BE2C (cell line): ENCODE measurements around the gene TSHR.
A peak's percentile ranks its signal among the peaks of the same experiment; 100 is the strongest.

ENCODE experiments used
- DNase-seq: peaks from one replicate; pipeline ENCODE4 v3.0.0-alpha.2; 2020
- H3K27me3 ChIP-seq: fragments of 250-450 bp; sonication (Bioruptor Pico); 2 replicates; pipeline ENCODE4 v1.5.1; 2020; ENCODE audit warnings: mild to moderate bottlenecking
- H3K36me3 ChIP-seq: fragments of 250-450 bp; sonication (Bioruptor Pico); 2 replicates; pipeline ENCODE4 v1.5.1; 2020; ENCODE audit warnings: mild to moderate bottlenecking
- H3K4me1 ChIP-seq: fragments of 250-450 bp; sonication (Bioruptor Pico); 2 replicates; pipeline ENCODE4 v1.5.1; 2020
- H3K4me3 ChIP-seq: 2 replicates; pipeline ENCODE4 v1.5.1; 2011; ENCODE audit warnings: low read depth, low read length
- H3K9me3 ChIP-seq: fragments of 250-450 bp; sonication (Bioruptor Pico); 2 replicates; pipeline ENCODE4 v1.5.1; 2020
- TF ChIP-seq, protein P1 (sequence below): IDR thresholded peaks from 2 replicates; pipeline ENCODE4 v1.5.1; 2012; ENCODE audit warnings: mild to moderate bottlenecking, low read depth, low read length

TSHR gene

DNA sequence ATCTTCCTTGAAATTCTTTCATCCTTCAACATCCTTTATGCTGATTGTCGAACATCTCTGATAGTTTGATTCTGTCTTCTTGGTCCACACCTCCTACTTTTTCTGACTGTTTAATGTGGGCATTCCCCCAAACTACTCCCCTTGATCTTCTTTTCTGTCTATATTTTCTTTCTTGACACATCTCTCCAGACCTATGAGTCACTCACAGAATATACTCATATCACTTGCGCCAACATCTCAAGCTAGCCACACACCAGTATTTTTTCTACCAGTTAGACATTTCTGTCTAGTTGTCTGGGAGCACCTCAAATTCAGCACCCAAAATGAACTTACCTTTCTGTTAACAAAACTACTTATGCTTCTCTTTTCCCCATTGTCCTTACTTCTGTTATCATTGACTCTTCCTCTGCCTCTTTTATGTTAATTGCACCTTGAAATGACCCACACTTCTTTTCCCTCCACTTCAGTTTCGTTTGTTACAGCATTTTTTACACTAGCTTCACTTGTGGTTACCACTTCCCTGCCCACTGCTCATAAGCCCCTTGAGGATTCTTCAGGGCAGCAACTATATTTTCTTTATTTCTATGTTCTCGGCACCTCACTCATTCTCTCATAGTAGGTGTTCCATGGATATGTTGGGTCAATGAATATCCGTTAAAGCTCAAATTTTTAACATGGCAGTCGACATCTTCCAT is 33.5 kb downstream of the TSHR start:
- H3K4me1 ChIP-seq: peaks cover 8% of the 10 kb centered on the region
- TF ChIP-seq, protein P1, sequence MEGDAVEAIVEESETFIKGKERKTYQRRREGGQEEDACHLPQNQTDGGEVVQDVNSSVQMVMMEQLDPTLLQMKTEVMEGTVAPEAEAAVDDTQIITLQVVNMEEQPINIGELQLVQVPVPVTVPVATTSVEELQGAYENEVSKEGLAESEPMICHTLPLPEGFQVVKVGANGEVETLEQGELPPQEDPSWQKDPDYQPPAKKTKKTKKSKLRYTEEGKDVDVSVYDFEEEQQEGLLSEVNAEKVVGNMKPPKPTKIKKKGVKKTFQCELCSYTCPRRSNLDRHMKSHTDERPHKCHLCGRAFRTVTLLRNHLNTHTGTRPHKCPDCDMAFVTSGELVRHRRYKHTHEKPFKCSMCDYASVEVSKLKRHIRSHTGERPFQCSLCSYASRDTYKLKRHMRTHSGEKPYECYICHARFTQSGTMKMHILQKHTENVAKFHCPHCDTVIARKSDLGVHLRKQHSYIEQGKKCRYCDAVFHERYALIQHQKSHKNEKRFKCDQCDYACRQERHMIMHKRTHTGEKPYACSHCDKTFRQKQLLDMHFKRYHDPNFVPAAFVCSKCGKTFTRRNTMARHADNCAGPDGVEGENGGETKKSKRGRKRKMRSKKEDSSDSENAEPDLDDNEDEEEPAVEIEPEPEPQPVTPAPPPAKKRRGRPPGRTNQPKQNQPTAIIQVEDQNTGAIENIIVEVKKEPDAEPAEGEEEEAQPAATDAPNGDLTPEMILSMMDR: no peak
- DNase-seq: no peak
- H3K9me3 ChIP-seq: no peaks in the 10 kb centered on the region
- no peaks in the 10 kb centered on the region for H3K36me3 ChIP-seq
- no peak overlapping the region for H3K4me3 ChIP-seq
- no peaks in the 10 kb centered on the region for H3K27me3 ChIP-seq

DNA sequence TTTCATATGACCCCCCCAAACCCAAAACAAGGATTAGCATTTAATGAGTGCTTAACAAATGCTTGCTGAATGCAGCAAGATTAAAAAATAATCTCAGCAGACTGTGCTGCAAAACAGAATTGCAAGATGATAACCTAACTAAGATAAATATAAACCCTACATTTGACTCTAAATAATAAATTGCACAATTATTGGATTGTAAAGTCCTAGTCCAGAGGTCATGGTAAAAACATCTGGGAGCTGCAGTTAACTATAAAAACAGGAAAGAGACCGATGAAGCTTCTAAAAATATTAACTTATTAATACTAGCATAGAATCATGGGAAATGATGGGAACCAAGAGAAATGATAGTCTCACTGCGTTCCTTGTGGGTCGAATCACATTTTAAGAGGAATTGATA is 37.2 kb downstream of the TSHR start:
- no peaks in the 10 kb centered on the region for H3K9me3 ChIP-seq
- DNase-seq: no peak
- no peaks in the 10 kb centered on the region for H3K4me1 ChIP-seq
- H3K27me3 ChIP-seq: peaks cover 12% of the 10 kb centered on the region
- TF ChIP-seq, protein P1: no peak
- no peaks in the 10 kb centered on the region for H3K36me3 ChIP-seq
- H3K4me3 ChIP-seq: no peak overlapping the region

DNA sequence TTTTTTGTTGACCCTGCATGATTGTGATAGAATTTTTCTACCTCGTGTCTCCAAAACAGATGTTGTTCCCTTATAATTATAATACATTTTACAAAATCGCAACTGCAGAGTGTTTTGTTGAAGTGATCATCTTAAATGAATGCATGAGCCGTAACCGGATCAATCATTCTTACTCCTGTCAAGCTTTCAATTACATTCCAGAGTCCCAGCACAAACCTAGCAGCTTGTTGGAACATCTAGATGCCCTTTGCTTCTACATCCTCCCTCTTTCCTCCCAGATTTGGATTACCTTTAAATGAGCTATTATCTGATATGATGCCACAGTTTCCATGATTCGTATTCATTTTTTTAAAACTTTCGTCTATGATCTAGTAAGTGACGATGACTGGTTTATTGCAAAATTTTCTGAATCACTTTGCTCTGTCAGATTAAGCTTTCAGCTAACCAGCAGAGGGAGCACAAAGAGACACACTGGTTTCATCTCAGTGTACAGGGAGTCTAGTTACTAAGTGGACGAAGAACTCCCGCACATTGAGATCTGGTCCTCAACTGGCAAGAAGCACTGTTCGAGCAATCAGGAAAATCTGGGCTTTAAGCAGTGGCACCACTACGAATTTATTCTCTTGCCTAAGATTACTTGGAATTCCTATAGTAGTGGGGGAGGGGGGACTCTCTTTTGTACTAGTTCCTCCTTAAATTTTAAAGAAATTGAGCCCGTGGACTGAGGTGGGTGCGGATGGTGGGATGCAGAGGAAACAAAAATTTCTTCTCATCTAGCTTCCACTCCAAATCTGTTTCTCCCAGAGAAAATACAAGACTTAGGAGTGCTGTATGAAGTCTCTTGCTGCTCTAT is 40.9 kb downstream of the TSHR start:
- peak; percentile 47 for DNase-seq
- Histone ChIP-seq H3K9me3 (no peaks in the 10 kb centered on the region), H3K27me3 (peaks cover 17% of the 10 kb centered on the region), H3K4me1 (no peaks in the 10 kb centered on the region), H3K4me3 (no peak overlapping the region), H3K36me3 (no peaks in the 10 kb centered on the region)
- TF ChIP-seq, protein P1: peak; percentile 86

DNA sequence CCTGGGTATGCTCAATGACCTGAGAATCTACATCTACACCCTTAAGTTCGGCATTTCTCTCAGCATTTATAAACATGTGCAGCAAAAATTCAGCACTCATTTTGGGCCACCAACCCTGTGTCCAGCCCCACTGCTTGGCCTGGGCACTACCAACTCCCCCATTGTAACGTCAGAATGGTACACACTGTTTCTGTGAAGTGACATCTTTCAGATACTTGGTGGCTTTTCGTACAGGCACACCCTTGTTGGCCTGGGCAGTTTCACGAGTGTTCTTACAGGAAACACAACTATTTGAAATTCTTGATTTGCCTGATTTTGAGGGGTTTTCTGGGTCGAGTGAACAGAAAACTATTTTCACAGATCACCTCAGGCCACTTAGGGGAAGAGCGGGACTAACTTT is 46.0 kb downstream of the TSHR start:
- H3K9me3 ChIP-seq: no peaks in the 10 kb centered on the region
- TF ChIP-seq, protein P1: no peak
- no peaks in the 10 kb centered on the region for H3K36me3 ChIP-seq
- H3K27me3 ChIP-seq: peaks cover 16% of the 10 kb centered on the region
- DNase-seq: no peak
- H3K4me1 ChIP-seq: no peaks in the 10 kb centered on the region
- H3K4me3 ChIP-seq: no peak overlapping the region

DNA sequence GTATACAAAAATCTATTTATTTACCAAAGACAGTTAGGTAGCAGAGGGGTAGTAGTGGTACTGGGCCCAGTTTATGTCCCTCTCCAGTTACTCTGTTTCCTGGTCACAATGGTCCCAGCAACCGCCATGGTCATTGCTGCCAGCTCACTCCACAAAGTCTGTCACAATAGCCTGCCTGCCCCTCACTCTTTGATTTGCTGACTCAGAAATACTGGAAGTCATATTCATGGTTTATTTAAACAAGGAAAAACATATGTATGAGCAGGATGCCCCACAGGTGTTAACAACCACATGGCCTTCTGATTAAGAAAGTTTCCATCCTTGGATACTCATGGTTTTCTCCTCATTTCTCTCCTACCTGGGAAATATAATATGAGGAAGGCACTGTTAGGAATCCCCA is 49.2 kb downstream of the TSHR start:
- H3K4me1 ChIP-seq: no peaks in the 10 kb centered on the region; the same call in 1 of the 2 replicates

More for the DNA sequence above, 49.2 kb downstream of the TSHR start:
- no peaks in the 10 kb centered on the region for H3K36me3 ChIP-seq
- TF ChIP-seq, protein P1: no peak
- no peaks in the 10 kb centered on the region for H3K9me3 ChIP-seq
- DNase-seq: no peak
- no peak overlapping the region for H3K4me3 ChIP-seq
- no peaks in the 10 kb centered on the region for H3K27me3 ChIP-seq
